Activated CD4-positive, alpha-beta memory T cell treated with anti-CD3 and anti-CD28 coated beads, Interleukin-2, amount 10 ng/mL, durations not matched to agents 7 days and 5 days (primary cell): ENCODE data around the gene STK38L. TPM values are rescaled to one million over a fixed set of nuclear protein-coding genes. Genes with fewer than 3 reads are reported as not detected.

Experiments used
- CTCF ChIA-PET: fragments of 350-600 bp; sonication (Branson Sonifier 250); formaldehyde crosslinking; loops from one replicate; lab custom pipeline; 2021; ENCODE audit warnings: antibody characterized with exemption, inconsistent platforms; lab: Charles Lee
- POLR2A ChIA-PET: fragments of 350-600 bp; sonication (Branson Sonifier 250); formaldehyde crosslinking; loops from one replicate; lab custom pipeline; 2021; ENCODE audit warnings: antibody characterized with exemption; lab: Charles Lee
- DNase-seq: peaks from one replicate; pipeline ENCODE4 v3.0.0-alpha.2; 2020
- H3K27ac Mint-ChIP-seq: one replicate; pipeline ENCODE4 v1.8.0; 2021; ENCODE audit warnings: mild to moderate bottlenecking, mixed read lengths
- H3K27me3 Mint-ChIP-seq: one replicate; pipeline ENCODE4 v1.8.0; 2021; ENCODE audit warnings: mixed read lengths
- H3K36me3 Mint-ChIP-seq: one replicate; pipeline ENCODE4 v1.8.0; 2021; ENCODE audit warnings: low read depth, mixed read lengths
- H3K4me1 Mint-ChIP-seq: one replicate; pipeline ENCODE4 v1.8.0; 2021; ENCODE audit warnings: mixed read lengths
- H3K4me3 Mint-ChIP-seq: one replicate; pipeline ENCODE4 v1.8.0; 2021; ENCODE audit warnings: mild to moderate bottlenecking, mixed read lengths
- H3K9me3 Mint-ChIP-seq: one replicate; pipeline ENCODE4 v1.8.0; 2021; ENCODE audit warnings: mixed read lengths
- total RNA-seq, 2 experiments: library from RNA; stranded (reverse); gene quantifications; one replicate each; pipeline ENCODE4 v1.2.3, GENCODE V29; 2021

Gene STK38L
- total RNA-seq, 2 experiments from 2014 or later, result 19.1 to 25.8 TPM

GRCh38 chr12:27345376-27345775 lies 101.3 kb downstream of the STK38L start:
- CTCF ChIA-PET, result interaction anchor here (0.5 kb wide), 1 partner anchor 8 kb away, joined by 3 read pairs; no protein-coding TSS in a partner anchor

DNA sequence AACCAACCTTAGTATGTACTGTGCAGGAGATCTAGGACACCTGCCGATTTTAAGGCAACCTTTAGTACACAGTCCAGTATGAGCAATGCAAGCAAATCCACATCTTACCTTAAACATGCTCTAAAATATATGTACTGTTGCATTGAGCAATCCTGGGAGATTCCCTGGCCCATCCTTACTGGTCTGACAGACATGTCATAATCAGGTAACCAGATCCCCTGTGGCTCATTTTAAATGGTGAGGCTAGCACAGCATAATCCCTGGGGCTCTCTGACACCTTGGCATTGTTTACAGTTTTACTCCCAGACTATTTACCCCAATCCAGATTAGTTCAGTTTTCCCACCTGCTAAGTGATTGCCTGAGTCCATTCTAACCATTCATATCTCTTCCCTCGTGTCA lies 103.7 kb downstream of the STK38L start:
- Mint-ChIP-seq H3K27ac (no peak overlapping the region), H3K4me3 (no peak overlapping the region), H3K36me3 (peaks cover 6% of the 10 kb centered on the region), H3K27me3 (no peaks in the 10 kb centered on the region), H3K4me1 (peaks cover 1% of the 10 kb centered on the region), H3K9me3 (no peaks in the 10 kb centered on the region)
- CTCF ChIA-PET, result no interaction called here
- POLR2A ChIA-PET, result no interaction called here
- no peak for DNase-seq

More at GRCh38 chr12:27345376-27345775, 101.3 kb downstream of the STK38L start:
- Mint-ChIP-seq H3K9me3 (no peaks in the 10 kb centered on the region), H3K36me3 (peaks cover 4% of the 10 kb centered on the region), H3K27ac (no peak overlapping the region), H3K4me1 (peaks cover 2% of the 10 kb centered on the region), H3K27me3 (no peaks in the 10 kb centered on the region), H3K4me3 (no peak overlapping the region)
- POLR2A ChIA-PET, result no interaction called here
- DNase-seq, result no peak

GRCh38 chr12:27351476-27351875 lies 107.4 kb downstream of the STK38L start:
- H3K4me1 Mint-ChIP-seq, result no peaks in the 10 kb centered on the region
- no peak overlapping the region for H3K27ac Mint-ChIP-seq
- H3K27me3 Mint-ChIP-seq, result no peaks in the 10 kb centered on the region
- no peak overlapping the region for H3K4me3 Mint-ChIP-seq
- no peaks in the 10 kb centered on the region for H3K9me3 Mint-ChIP-seq
- ChIA-PET CTCF (no interaction called here), POLR2A (no interaction called here)
- no peak for DNase-seq
- peaks cover 6% of the 10 kb centered on the region for H3K36me3 Mint-ChIP-seq

DNA sequence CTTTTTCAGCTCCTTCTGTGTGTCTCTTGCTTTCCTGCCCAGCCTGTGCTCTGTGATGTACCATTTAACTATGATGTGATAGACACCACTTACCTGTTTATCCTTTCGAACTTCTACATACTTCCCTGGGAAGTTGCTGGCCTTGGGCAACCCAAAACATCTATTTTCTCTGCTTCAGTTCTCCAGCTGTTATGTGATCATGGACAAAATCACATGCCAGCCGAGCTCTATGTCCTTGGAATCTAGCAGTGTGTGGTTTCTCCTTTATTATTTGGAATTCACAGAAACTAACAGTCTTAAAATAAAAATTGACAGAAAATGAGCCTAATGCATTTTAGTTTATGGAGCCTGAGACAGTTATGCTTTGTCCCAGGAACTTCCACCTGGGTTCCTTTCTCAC lies 111.4 kb downstream of the STK38L start:
- CTCF ChIA-PET, result no interaction called here
- H3K36me3 Mint-ChIP-seq, result peaks cover 2% of the 10 kb centered on the region
- H3K9me3 Mint-ChIP-seq, result no peaks in the 10 kb centered on the region
- H3K4me3 Mint-ChIP-seq, result no peak overlapping the region
- DNase-seq, result no peak
- POLR2A ChIA-PET, result no interaction called here
- no peak overlapping the region for H3K27ac Mint-ChIP-seq
- peaks cover 3% of the 10 kb centered on the region for H3K4me1 Mint-ChIP-seq
- H3K27me3 Mint-ChIP-seq, result peaks cover 3% of the 10 kb centered on the region

- Mint-ChIP-seq H3K4me1 (peaks cover 3% of the 10 kb centered on the region), H3K9me3 (no peaks in the 10 kb centered on the region), H3K27me3 (peaks cover 3% of the 10 kb centered on the region), H3K4me3 (no peak overlapping the region), H3K27ac (no peak overlapping the region), H3K36me3 (peaks cover 2% of the 10 kb centered on the region)
- POLR2A ChIA-PET, result no interaction called here
- no peak for DNase-seq
- CTCF ChIA-PET, result no interaction called here
These were observed 111.9 kb downstream of the STK38L start for GRCh38 chr12:27355979-27356378.

GRCh38 chr12:27359578-27360340 lies 115.7 kb downstream of the STK38L start:
- Mint-ChIP-seq H3K4me1 (peaks cover 3% of the 10 kb centered on the region), H3K27ac (no peak overlapping the region), H3K9me3 (no peaks in the 10 kb centered on the region), H3K27me3 (peaks cover 11% of the 10 kb centered on the region), H3K36me3 (no peaks in the 10 kb centered on the region), H3K4me3 (no peak overlapping the region)
- CTCF ChIA-PET, result interaction anchor here (0.7 to 1.0 kb wide), 2 partner anchors 25 to 375 kb away, joined by 3 to 4 read pairs; no protein-coding TSS in a partner anchor
- POLR2A ChIA-PET, result no interaction called here
- DNase-seq, result no peak

- CTCF ChIA-PET, result interaction anchor here (0.5 kb wide), 1 partner anchor 16 kb away, joined by 3 read pairs; no protein-coding TSS in a partner anchor
- Mint-ChIP-seq H3K9me3 (no peaks in the 10 kb centered on the region), H3K4me1 (peaks cover 3% of the 10 kb centered on the region), H3K4me3 (no peak overlapping the region), H3K27me3 (peaks cover 11% of the 10 kb centered on the region), H3K27ac (no peak overlapping the region), H3K36me3 (no peaks in the 10 kb centered on the region)
- POLR2A ChIA-PET, result no interaction called here
- no peak for DNase-seq
These were observed 117.3 kb downstream of the STK38L start for GRCh38 chr12:27361372-27361771.

DNA sequence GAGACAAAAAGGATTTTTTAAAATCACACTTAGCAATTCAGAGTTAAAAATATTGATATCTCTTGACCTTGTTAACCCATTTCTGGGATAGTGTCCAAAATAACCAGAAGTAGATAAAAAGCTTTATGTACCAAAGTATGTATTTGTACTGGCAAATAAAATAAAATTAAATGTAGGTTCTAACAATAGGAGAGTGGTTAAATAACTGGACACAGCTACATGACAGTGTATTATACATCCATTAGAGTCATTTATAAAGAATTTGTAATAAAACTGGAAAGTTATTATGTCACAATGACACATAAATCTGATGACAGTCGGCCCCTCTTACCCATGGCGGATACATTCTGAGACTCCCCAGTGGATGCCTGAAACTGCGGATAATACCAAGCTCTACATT lies 122.5 kb downstream of the STK38L start:
- no peak overlapping the region for H3K27ac Mint-ChIP-seq
- no peaks in the 10 kb centered on the region for H3K4me1 Mint-ChIP-seq
- no peaks in the 10 kb centered on the region for H3K9me3 Mint-ChIP-seq
- DNase-seq, result no peak
- H3K36me3 Mint-ChIP-seq, result peaks cover 28% of the 10 kb centered on the region
- ChIA-PET POLR2A (no interaction called here), CTCF (no interaction called here)
- H3K4me3 Mint-ChIP-seq, result no peak overlapping the region
- peaks cover 7% of the 10 kb centered on the region for H3K27me3 Mint-ChIP-seq

DNA sequence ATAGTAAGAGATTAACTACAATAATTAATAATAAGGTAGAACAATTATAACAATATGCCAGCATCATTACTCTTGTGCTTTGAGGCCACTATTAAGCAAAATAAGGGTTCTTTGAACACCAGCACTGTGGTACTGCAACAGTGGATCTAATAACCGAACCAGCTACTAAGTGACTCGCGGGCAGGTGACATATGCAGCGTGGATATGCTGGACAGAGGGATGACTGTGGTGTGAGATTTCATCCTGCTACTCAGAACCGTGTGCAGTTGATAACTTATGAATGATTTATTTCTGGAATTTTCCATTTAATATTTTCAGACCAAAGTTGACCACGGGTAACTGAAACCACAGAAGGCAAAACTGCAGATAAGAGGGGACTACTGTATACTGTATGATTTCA lies 123.0 kb downstream of the STK38L start:
- POLR2A ChIA-PET, result no interaction called here
- CTCF ChIA-PET, result no interaction called here
- Mint-ChIP-seq H3K4me3 (no peak overlapping the region), H3K27me3 (peaks cover 6% of the 10 kb centered on the region), H3K4me1 (no peaks in the 10 kb centered on the region), H3K36me3 (peaks cover 31% of the 10 kb centered on the region), H3K9me3 (no peaks in the 10 kb centered on the region), H3K27ac (no peak overlapping the region)
- DNase-seq, result no peak

Other genes with a start within 250 kb of the STK38L start
- 10 to 100 TPM; 33.6 to 35.7 TPM for gene TM7SF3, start 229.9 kb upstream of the STK38L start, total RNA-seq
- 10 to 100 TPM; 40.1 to 41.1 TPM for gene MED21, start 221.7 kb upstream of the STK38L start, total RNA-seq
- not detected for gene C12orf71, start 161.7 kb upstream of the STK38L start, total RNA-seq
- 10 to 100 TPM; 28.8 to 29.1 TPM for gene BMAL2, start 88.5 kb downstream of the STK38L start, total RNA-seq
- under 1 TPM; 0.38 to 0.60 TPM for gene SMCO2, start 202.4 kb downstream of the STK38L start, total RNA-seq